Duodenal mucosa (tissue), 2 donors: Measurements from ENCODE around the gene TXNDC8.

Experiments
- H3K27ac ChIP-seq: one replicate; pipeline ENCODE4 v1.7.0; 2013; ENCODE audit warnings: low read depth, low read length
- H3K27me3 ChIP-seq, 2 donors: one replicate each; pipeline ENCODE4 v1.7.0; 2013; ENCODE audit warnings: low read length in 2 of 2, control low read depth in 1 of 2; ENCODE audit not compliant: insufficient read depth in 2 of 2, control insufficient read depth in 1 of 2
- H3K36me3 ChIP-seq, 2 donors: one replicate each; pipeline ENCODE4 v1.7.0; 2013; ENCODE audit warnings: low read length in 2 of 2, control low read depth in 1 of 2; ENCODE audit not compliant: insufficient read depth in 2 of 2, control insufficient read depth in 1 of 2
- H3K4me1 ChIP-seq, 2 donors: one replicate each; pipeline ENCODE4 v1.7.0; 2013; ENCODE audit warnings: low read length in 2 of 2, control low read depth in 1 of 2; ENCODE audit not compliant: insufficient read depth in 2 of 2, control insufficient read depth in 1 of 2
- H3K4me3 ChIP-seq, 2 donors: one replicate each; pipeline ENCODE4 v1.7.0; 2013; ENCODE audit warnings: low read length in 2 of 2, low read depth in 1 of 2
- H3K9ac ChIP-seq, 2 donors: one replicate each; pipeline ENCODE4 v1.7.0; 2013; ENCODE audit warnings: low read length in 2 of 2, low read depth in 1 of 2
- H3K9me3 ChIP-seq, 2 donors: one replicate each; pipeline ENCODE4 v1.7.0; 2013; ENCODE audit warnings: low read length in 2 of 2, control low read depth in 1 of 2; ENCODE audit not compliant: control insufficient read depth in 1 of 2

The TXNDC8 gene

DNA sequence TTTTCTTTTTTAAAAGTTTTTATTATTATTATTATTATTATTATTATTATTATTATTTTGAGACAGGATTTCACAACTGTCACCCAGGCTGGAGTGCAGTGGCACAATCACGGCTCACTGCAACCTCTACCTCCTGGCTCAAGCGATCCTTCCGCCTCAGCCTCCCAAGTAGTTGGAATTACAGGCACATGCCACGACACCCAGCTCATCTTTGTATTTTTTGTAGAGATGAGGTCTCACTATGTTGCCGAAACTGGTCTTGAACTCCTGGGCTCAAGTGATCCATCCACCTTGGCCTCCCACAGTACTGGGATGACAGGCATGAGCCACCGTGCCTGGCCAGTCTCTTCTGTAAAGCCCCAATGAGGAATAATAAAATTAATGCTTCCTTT lies 50.4 kb downstream of the TXNDC8 start:
- Histone ChIP-seq H3K27me3 (no peaks in the 10 kb centered on the region), H3K9me3 (no peaks in the 10 kb centered on the region), H3K36me3 (no peaks in the 10 kb centered on the region), H3K4me3 (no peak overlapping the region), H3K9ac (no peak overlapping the region), H3K27ac (no peak overlapping the region), H3K4me1 (peaks cover 11 to 13% of the 10 kb centered on the region in 2 donors)

DNA sequence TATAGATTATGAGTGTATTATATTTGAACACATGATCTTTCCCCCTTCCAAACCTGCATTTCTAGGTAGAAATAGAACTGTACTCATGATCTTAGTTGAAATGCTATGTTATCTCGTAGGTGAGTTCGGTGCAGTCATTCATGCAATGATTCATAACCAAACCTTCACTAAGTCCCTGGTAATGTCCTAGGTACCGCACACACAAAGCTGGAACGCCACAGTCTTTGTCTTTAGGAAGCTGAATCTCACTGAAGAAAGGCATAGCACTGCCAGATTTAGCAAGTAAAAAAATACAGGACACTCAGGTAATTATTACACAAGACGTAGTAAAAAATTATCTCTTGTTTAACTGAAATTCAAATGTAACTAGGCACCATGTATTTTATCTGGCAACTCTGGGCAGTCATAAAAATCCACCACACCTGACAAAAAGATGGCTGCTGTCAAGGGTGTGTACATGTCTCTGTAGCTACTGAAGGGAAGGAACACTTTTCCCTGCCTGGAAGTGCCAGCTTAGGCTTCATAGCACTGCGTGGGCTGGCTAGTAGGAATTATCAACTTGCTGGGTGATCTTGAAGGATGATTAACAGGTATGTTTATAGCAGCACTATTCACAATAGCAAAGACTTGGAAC lies 53.3 kb downstream of the TXNDC8 start:
- H3K4me1 ChIP-seq: peaks cover 15 to 26% of the 10 kb centered on the region in 2 donors
- H3K9ac ChIP-seq: no peak overlapping the region
- H3K4me3 ChIP-seq: peak overlapping the region; percentile 29 to 45
- no peaks in the 10 kb centered on the region for H3K27me3 ChIP-seq
- no peaks in the 10 kb centered on the region for H3K36me3 ChIP-seq
- H3K9me3 ChIP-seq: no peaks in the 10 kb centered on the region
- peak overlapping the region; percentile 44 for H3K27ac ChIP-seq

DNA sequence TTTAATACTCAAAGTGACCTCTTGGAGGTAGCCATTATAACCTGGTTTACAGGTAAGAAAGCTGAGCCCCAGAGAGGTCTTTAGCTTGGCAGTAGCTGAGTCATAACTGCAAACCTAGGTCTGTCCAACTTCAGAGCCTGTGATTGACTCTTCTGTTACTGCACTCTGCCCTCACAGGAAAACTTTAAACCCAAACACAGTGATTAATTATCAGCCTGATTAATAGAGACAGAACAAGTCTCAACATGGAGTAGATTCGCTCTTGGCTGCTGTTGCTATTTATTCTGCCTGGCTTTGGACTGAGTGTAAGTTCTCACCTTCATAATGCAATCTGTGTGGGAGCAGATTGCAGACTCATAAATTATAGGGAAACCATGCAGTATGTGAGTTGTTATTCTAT lies 53.9 kb downstream of the TXNDC8 start:
- no peaks in the 10 kb centered on the region for H3K9me3 ChIP-seq
- H3K36me3 ChIP-seq: no peaks in the 10 kb centered on the region
- H3K27ac ChIP-seq: peak overlapping the region; percentile 44

DNA sequence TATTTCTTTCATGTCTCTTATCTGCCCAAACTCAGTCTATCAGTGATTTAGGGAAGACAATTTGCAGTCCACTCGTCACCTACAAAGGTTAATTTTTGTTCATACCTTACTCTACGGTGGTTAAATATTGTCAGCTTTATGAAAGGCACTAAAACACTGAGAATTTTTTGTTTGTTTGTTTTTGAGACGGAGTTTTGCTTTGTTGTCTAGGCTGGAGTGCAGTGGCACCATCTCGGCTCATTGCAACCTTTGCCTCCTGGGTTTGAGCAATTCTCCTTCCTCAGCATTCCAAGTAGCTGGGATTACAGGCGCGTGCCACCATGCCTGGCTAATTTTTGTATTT lies 55.0 kb downstream of the TXNDC8 start:
- H3K9ac ChIP-seq: no peak overlapping the region

More for the DNA sequence above, 53.9 kb downstream of the TXNDC8 start:
- H3K27me3 ChIP-seq: no peaks in the 10 kb centered on the region
- peaks cover 15 to 29% of the 10 kb centered on the region in 2 donors for H3K4me1 ChIP-seq
- H3K9ac ChIP-seq: no peak overlapping the region
- H3K4me3 ChIP-seq: peak overlapping the region; percentile 29 to 45

DNA sequence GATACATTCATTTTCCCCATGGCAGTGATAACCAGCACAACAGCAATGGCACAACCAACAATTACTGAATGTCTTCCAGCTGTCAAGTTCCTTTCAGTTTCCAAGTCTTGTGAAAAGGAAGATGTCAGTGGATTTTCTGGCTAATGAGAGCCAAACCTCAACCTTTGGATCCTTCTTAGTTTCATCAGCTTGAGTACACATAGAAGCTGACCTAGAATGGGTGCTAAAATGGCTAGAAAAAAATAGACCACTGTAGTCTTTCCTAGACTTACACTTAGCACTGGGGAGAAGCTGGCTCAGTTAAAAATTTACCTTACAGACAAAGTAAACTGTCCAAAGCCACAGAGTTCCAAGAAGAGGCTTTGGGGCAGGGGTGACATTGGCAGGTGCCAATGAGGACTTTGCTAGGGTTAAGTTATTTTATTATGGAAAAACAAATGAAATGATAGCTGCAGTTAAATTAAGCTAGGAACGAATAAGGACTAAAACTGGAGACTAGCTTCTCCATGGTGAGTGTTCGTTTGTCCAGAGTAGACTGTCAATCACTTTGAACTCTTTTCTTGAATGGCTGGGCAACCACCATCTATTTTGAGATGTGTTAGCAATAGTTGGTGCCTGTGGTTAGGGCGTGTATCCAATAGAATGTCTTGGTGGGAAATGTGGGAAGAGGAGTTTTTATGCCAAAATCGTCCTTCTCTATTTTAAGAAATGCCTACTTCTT lies 55.5 kb downstream of the TXNDC8 start:
- no peaks in the 10 kb centered on the region for H3K9me3 ChIP-seq

More for the DNA sequence above, 55.0 kb downstream of the TXNDC8 start:
- Histone ChIP-seq H3K36me3 (no peaks in the 10 kb centered on the region), H3K4me3 (no peak overlapping the region), H3K4me1 (peaks cover 15 to 29% of the 10 kb centered on the region in 2 donors), H3K27me3 (no peaks in the 10 kb centered on the region), H3K9me3 (no peaks in the 10 kb centered on the region), H3K27ac (no peak overlapping the region)

DNA sequence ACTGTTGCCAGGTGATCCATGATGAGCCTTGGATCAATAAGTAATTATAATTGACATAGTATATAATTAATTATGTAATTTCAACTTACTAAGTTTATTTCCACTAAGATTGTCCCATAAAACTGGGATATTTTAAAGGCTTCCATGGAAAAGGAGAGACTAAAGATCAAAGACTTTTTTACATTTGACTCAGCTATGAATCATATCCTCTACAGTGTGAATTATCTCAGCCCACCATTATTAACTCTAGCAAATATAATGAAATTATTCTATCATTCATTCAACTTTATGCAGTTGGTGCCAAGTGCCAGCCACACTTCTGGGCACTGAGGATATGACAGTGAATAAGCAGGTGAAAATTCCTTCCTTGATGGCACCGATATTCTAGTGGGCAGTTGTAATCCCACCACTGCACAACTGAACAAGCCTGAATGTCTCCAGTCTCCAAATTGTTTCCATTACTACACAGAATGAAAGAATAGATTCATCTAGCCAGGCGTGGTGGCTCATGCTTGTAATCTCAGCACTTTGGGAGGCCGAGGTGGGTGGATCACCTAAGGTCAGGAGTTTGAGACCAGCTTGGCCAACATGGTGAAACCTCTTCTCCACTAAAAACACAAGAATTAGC lies 59.5 kb downstream of the TXNDC8 start:
- no peak overlapping the region for H3K27ac ChIP-seq
- no peak overlapping the region for H3K4me3 ChIP-seq
- H3K9me3 ChIP-seq: no peaks in the 10 kb centered on the region
- no peak overlapping the region for H3K9ac ChIP-seq
- H3K36me3 ChIP-seq: no peaks in the 10 kb centered on the region
- H3K4me1 ChIP-seq: peaks cover 11 to 29% of the 10 kb centered on the region in 2 donors
- H3K27me3 ChIP-seq: no peaks in the 10 kb centered on the region

More for the DNA sequence above, 55.5 kb downstream of the TXNDC8 start:
- Histone ChIP-seq H3K4me1 (peaks cover 15 to 32% of the 10 kb centered on the region in 2 donors), H3K9ac (no peak overlapping the region), H3K27ac (no peak overlapping the region), H3K36me3 (no peaks in the 10 kb centered on the region), H3K27me3 (no peaks in the 10 kb centered on the region), H3K4me3 (no peak overlapping the region)

DNA sequence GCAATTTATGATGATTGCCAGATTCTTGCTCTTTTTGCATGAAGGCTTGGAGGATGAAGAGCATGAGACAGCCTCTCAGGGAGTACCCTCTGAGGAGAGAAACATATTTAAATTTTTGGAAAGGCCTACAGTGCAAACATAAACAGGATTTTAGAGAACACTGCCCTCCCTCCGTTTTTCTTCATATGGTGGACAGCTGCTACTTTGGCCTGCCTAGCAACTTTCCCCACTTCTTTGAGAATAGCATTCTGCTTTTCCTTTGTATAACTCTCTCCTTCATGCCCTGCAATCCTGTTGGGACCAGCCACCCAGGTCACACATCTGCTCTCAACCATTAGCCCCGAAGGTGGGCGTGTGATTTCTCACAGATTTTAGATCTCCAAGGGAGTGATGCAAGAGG lies 60.9 kb downstream of the TXNDC8 start:
- Histone ChIP-seq H3K27ac (no peak overlapping the region), H3K27me3 (no peaks in the 10 kb centered on the region), H3K4me1 (peaks cover 3 to 15% of the 10 kb centered on the region in 2 donors), H3K36me3 (no peaks in the 10 kb centered on the region), H3K9ac (no peak overlapping the region), H3K4me3 (no peak overlapping the region), H3K9me3 (no peaks in the 10 kb centered on the region)

DNA sequence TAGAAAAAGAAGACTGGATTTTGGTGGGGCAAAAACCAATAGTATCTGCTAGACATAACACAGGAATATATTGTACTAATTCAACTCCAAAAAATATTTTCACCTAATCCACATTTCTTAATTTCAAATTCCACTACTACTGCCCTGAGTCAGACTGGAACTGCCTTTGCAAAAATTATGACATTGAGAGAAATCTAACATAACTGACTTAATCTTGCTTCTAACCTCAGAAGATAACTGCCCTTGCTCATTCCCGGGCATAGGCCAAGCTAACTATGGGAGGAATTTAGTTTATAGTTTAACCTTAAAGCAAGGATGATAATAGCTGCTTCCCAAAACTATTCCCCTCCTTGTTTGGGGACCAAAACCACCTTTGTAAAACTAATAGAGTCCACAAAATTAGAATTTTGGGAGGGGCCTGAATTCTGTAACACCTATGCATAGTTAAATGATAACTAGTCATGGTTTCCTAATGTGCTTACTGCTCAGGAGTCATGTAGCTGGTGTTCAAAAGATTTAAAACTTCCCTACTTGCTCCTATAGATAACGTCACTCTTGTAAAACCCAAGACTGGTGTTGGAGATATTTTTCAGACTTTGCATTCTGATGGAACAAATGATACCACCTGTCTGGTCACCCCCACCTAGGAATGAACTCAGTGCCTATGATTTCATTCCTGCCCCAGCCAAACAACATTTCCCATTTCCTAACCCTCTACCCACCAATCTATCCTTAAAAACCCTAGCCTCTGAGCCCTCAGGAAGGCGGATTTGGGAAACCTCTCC lies 67.3 kb downstream of the TXNDC8 start:
- Histone ChIP-seq H3K27ac (no peak overlapping the region), H3K27me3 (no peaks in the 10 kb centered on the region), H3K9ac (no peak overlapping the region), H3K36me3 (no peaks in the 10 kb centered on the region), H3K4me3 (no peak overlapping the region), H3K4me1 (no peaks in the 10 kb centered on the region), H3K9me3 (no peaks in the 10 kb centered on the region)

DNA sequence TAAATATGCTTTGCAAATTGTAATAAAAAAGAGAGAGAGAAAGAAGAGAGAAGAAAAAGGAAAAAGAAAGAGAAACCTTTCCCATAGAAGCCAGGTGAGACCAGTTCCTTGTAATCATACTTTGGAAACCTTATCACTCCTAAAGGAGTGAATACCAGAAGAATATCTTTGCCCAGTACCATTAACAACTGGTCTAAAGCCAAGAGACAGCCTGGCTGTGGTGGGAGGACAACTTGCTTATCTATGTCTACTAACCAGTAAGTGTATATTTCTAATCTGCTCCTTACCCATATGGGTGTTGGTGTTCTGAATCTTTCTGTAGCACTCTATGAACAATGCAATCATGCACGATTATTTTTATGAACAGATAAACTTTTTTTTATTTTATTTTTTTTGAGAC lies 70.9 kb downstream of the TXNDC8 start:
- no peaks in the 10 kb centered on the region for H3K9me3 ChIP-seq
- H3K9ac ChIP-seq: no peak overlapping the region
- H3K27me3 ChIP-seq: no peaks in the 10 kb centered on the region
- no peaks in the 10 kb centered on the region for H3K36me3 ChIP-seq
- no peak overlapping the region for H3K4me3 ChIP-seq
- no peak overlapping the region for H3K27ac ChIP-seq
- H3K4me1 ChIP-seq: peaks cover 0 to 8% of the 10 kb centered on the region in 2 donors

DNA sequence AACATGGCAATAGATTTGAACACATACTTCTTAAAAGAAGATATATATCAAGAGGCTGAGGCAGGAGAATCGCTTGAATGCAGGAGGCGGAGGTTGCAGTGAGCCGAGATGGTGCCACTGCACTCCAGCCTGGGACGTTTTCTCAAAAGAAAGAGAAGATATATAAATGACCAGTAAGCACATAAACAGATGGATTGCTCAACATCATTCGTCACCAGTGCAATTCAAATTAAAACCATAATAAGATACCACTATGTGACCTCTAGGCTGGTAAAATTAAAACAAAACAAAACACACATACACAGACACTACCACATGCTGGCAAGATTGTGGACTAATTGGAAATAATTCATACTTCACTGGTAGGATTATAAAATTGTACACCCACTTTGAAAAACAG lies 76.0 kb downstream of the TXNDC8 start:
- H3K27me3 ChIP-seq: no peaks in the 10 kb centered on the region
- peaks cover 31 to 42% of the 10 kb centered on the region in 2 donors for H3K4me1 ChIP-seq
- no peaks in the 10 kb centered on the region for H3K36me3 ChIP-seq
- no peak overlapping the region for H3K9ac ChIP-seq
- H3K27ac ChIP-seq: no peak overlapping the region
- H3K9me3 ChIP-seq: no peaks in the 10 kb centered on the region
- H3K4me3 ChIP-seq: no peak overlapping the region
